HepG2 (cell line): Measurements from ENCODE around the gene SLC6A7. TPM values are rescaled to one million over a fixed set of nuclear protein-coding genes. Genes with fewer than 3 reads are reported as not detected.
A peak's percentile ranks its signal among the peaks of the same experiment; 100 is the strongest.

Experiments used
- HMGXB4 ChIP-seq, 2 experiments: sonication (generic) in 1 of 2; formaldehyde crosslinking in 1 of 2; IDR thresholded peaks; 2 replicates each; pipeline versions ENCODE4 v1.4.0 to v1.6.1; 2018 to 2020; ENCODE audit warnings: missing genetic modification reagents in 2 of 2, borderline replicate concordance in 1 of 2, low read depth in 1 of 2, mild to moderate bottlenecking in 1 of 2, missing biosample characterization in 1 of 2
- HNF4A ChIP-seq: sonication (generic); formaldehyde crosslinking; IDR thresholded peaks from 2 replicates; pipeline ENCODE4 v1.4.0; 2020; ENCODE audit warnings: missing genetic modification reagents
- NFIB ChIP-seq: sonication (generic); formaldehyde crosslinking; IDR thresholded peaks from 2 replicates; pipeline ENCODE4 v1.9.0; 2021; ENCODE audit warnings: missing genetic modification reagents, mild to moderate bottlenecking, borderline replicate concordance
- PAXIP1 ChIP-seq: sonication (generic); formaldehyde crosslinking; conservative IDR thresholded peaks from 2 replicates; pipeline ENCODE4 v1.4.0; 2020; ENCODE audit warnings: mild to moderate bottlenecking, missing genetic modification reagents, moderate library complexity
- POLR2AphosphoS5 ChIP-seq: IDR thresholded peaks from 2 replicates; pipeline ENCODE4 v1.6.1; 2012; ENCODE audit warnings: low read depth, low read length
- RARG ChIP-seq: sonication (generic); formaldehyde crosslinking; IDR thresholded peaks from 2 replicates; pipeline ENCODE4 v1.4.0; 2020; ENCODE audit warnings: low read depth, mild to moderate bottlenecking, missing genetic modification reagents
- RFXANK ChIP-seq: IDR thresholded peaks from 2 replicates; pipeline ENCODE4 v1.6.1; 2016
- SALL2 ChIP-seq: sonication (generic); formaldehyde crosslinking; IDR thresholded peaks from 2 replicates; pipeline ENCODE4 v1.8.1; 2023; ENCODE audit warnings: mild to moderate bottlenecking, missing genetic modification reagents, inconsistent platforms
- SIX1 ChIP-seq: sonication (generic); formaldehyde crosslinking; IDR thresholded peaks from 2 replicates; pipeline ENCODE4 v1.4.0; 2020; ENCODE audit warnings: missing genetic modification reagents, borderline replicate concordance
- SIX4 ChIP-seq: sonication (generic); formaldehyde crosslinking; IDR thresholded peaks from 2 replicates; pipeline ENCODE4 v1.4.0; 2020; ENCODE audit warnings: missing genetic modification reagents
- ZNF619 ChIP-seq: sonication (generic); formaldehyde crosslinking; IDR thresholded peaks from 2 replicates; pipeline ENCODE4 v1.4.0; 2020; ENCODE audit warnings: mild to moderate bottlenecking, missing genetic modification reagents
- ZNF713 ChIP-seq: sonication (generic); formaldehyde crosslinking; IDR thresholded peaks from 2 replicates; pipeline ENCODE4 v1.4.0; 2020; ENCODE audit warnings: mild to moderate bottlenecking, missing genetic modification reagents
- ZNF784 ChIP-seq: sonication (generic); formaldehyde crosslinking; IDR thresholded peaks from 2 replicates; pipeline ENCODE4 v1.5.1; 2020; ENCODE audit warnings: missing genetic modification reagents, mild to moderate bottlenecking, borderline replicate concordance
- ZSCAN5A ChIP-seq: sonication (generic); formaldehyde crosslinking; IDR thresholded peaks from 2 replicates; pipeline ENCODE4 v1.8.0; 2022; ENCODE audit warnings: mild to moderate bottlenecking, missing genetic modification reagents, borderline replicate concordance
- polyA plus RNA-seq, 8 experiments: library from polyadenylated mRNA; depleted of rRNA in 3 of 8; stranded (reverse) in 7 of 8; unstranded in 1 of 8; fragments of >200 nt; fragmentation: Illumina TruSeq in 4 of 8; extraction: Trizol in 4 of 8; gene quantifications; 2 replicates each; pipeline versions ENCODE4 v1.2.1 to v1.2.3, GENCODE V29; 2011 to 2016; ENCODE audit warnings: low read depth in 4 of 8, missing spikeins in 1 of 8, mixed read lengths in 1 of 8; ENCODE audit not compliant: insufficient read depth in 1 of 8
- total RNA-seq, 5 experiments: library from RNA; depleted of rRNA; stranded (reverse); fragments of >200 nt; fragmentation: Illumina TruSeq; extraction: Trizol; gene quantifications; 2 replicates each; pipeline ENCODE4 v1.2.3, GENCODE V29; 2016; ENCODE audit warnings: low read depth in 1 of 5
- TF ChIP-seq, protein P1 (sequence below): sonication (generic); formaldehyde crosslinking; conservative IDR thresholded peaks from 2 replicates; pipeline ENCODE4 v1.4.0; 2020; ENCODE audit warnings: missing genetic modification reagents
- TF ChIP-seq, protein P2 (sequence below): IDR thresholded peaks from 2 replicates; pipeline ENCODE4 v1.6.1; 2018; ENCODE audit warnings: missing genetic modification reagents
- TF ChIP-seq, protein P3 (sequence below): IDR thresholded peaks from 2 replicates; pipeline ENCODE4 v1.6.1; 2016; ENCODE audit warnings: low read depth

SLC6A7 gene
- total and polyA plus RNA-seq, 2 of the 13 experiments (the other 11 are each of a cell fraction or from before 2014, with no cell fraction given), result not detected

GRCh38 chr5:150163547-150164059 lies 26.3 kb upstream of the SLC6A7 start (continued):
- TF ChIP-seq, protein P1, sequence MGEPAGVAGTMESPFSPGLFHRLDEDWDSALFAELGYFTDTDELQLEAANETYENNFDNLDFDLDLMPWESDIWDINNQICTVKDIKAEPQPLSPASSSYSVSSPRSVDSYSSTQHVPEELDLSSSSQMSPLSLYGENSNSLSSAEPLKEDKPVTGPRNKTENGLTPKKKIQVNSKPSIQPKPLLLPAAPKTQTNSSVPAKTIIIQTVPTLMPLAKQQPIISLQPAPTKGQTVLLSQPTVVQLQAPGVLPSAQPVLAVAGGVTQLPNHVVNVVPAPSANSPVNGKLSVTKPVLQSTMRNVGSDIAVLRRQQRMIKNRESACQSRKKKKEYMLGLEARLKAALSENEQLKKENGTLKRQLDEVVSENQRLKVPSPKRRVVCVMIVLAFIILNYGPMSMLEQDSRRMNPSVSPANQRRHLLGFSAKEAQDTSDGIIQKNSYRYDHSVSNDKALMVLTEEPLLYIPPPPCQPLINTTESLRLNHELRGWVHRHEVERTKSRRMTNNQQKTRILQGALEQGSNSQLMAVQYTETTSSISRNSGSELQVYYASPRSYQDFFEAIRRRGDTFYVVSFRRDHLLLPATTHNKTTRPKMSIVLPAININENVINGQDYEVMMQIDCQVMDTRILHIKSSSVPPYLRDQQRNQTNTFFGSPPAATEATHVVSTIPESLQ (CRISPR knock-in tag), result no peak
- no peak for TF ChIP-seq SIX1
- TF ChIP-seq ZSCAN5A (CRISPR knock-in tag), result no peak
- TF ChIP-seq PAXIP1, result peak; percentile 52
- TF ChIP-seq, protein P2, sequence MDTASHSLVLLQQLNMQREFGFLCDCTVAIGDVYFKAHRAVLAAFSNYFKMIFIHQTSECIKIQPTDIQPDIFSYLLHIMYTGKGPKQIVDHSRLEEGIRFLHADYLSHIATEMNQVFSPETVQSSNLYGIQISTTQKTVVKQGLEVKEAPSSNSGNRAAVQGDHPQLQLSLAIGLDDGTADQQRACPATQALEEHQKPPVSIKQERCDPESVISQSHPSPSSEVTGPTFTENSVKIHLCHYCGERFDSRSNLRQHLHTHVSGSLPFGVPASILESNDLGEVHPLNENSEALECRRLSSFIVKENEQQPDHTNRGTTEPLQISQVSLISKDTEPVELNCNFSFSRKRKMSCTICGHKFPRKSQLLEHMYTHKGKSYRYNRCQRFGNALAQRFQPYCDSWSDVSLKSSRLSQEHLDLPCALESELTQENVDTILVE, result no peak
- TF ChIP-seq, protein P3, sequence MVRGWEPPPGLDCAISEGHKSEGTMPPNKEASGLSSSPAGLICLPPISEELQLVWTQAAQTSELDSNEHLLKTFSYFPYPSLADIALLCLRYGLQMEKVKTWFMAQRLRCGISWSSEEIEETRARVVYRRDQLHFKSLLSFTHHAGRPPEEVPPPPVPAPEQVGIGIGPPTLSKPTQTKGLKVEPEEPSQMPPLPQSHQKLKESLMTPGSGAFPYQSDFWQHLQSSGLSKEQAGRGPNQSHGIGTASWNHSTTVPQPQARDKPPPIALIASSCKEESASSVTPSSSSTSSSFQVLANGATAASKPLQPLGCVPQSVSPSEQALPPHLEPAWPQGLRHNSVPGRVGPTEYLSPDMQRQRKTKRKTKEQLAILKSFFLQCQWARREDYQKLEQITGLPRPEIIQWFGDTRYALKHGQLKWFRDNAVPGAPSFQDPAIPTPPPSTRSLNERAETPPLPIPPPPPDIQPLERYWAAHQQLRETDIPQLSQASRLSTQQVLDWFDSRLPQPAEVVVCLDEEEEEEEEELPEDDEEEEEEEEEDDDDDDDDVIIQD (CRISPR knock-in tag), result no peak
- peak; percentile 41; the same call in 1 of the 2 replicates for TF ChIP-seq HNF4A (CRISPR knock-in tag)
- TF ChIP-seq NFIB, result no peak
- TF ChIP-seq SALL2, result no peak
- TF ChIP-seq RFXANK (CRISPR knock-in tag), result no peak
- peak in 1 of 2 experiments; percentile 47; a peak in 1 of 4 replicates for TF ChIP-seq HMGXB4 (CRISPR knock-in tag; IDR thresholded peaks at IDR 0.05; ENCODE audit: borderline replicate concordance in 1 of 2, low read depth in 1 of 2)
- TF ChIP-seq SIX4 (CRISPR knock-in tag), result no peak
- no peak for TF ChIP-seq ZNF619 (CRISPR knock-in tag)
- no peak for TF ChIP-seq RARG
- TF ChIP-seq POLR2AphosphoS5, result no peak
- no peak for TF ChIP-seq ZNF784 (CRISPR knock-in tag)
- no peak for TF ChIP-seq ZNF713
